ENCODE data around the gene TOLLIP. TPM values are rescaled to one million over a fixed set of nuclear protein-coding genes. Genes with fewer than 3 reads are reported as not detected.

The TOLLIP gene
- total and polyA plus RNA-seq, 7 experiments from 2014 or later: 20.9 to 63.8 (median 46.7) TPM

GRCh38 chr11:1226986-1227550, 82.4 kb downstream of the TOLLIP start:
- no peak overlapping the region for H3K4me3 Mint-ChIP-seq
- no peaks in the 10 kb centered on the region for H3K9me3 ChIP-seq (ENCODE audit: control insufficient read depth in 2 of 3, low read length in 3 of 3)
- no peaks in the 10 kb centered on the region for H3K4me1 ChIP-seq (ENCODE audit: control insufficient read depth in 2 of 2, insufficient read depth in 2 of 2, low read length in 2 of 2)
- H3K27ac Mint-ChIP-seq: no peak overlapping the region
- no peak overlapping the region for H3K27ac ChIP-seq (ENCODE audit: low read depth, low read length)
- CTCF ChIA-PET: no interaction called here
- H3K4me1 Mint-ChIP-seq: no peaks in the 10 kb centered on the region
- H3K36me3 Mint-ChIP-seq: no peaks in the 10 kb centered on the region
- no peaks in the 10 kb centered on the region for H3K27me3 ChIP-seq (ENCODE audit: control insufficient read depth in 2 of 2, insufficient read depth in 2 of 2, low read length in 2 of 2)
- POLR2A ChIA-PET: no interaction called here
- peaks cover 0 to 4% (median 0%) of the 10 kb centered on the region in 5 donors for H3K27me3 Mint-ChIP-seq
- ATAC-seq (no peak), DNase-seq (no peak)
- H3K9me3 Mint-ChIP-seq: no peaks in the 10 kb centered on the region
- intact Hi-C loops (cut with micrococcal nuclease): no loop called here
- H3K36me3 ChIP-seq (ENCODE audit: control insufficient read depth in 2 of 3, insufficient read depth in 3 of 3, low read length in 3 of 3): no peaks in the 10 kb centered on the region
- H3K4me3 ChIP-seq (ENCODE audit: low read length): no peak overlapping the region

GRCh38 chr11:1226226-1226985, 83.0 kb downstream of the TOLLIP start:
- Mint-ChIP-seq H3K36me3 (no peaks in the 10 kb centered on the region), H3K4me3 (no peak overlapping the region), H3K9me3 (no peaks in the 10 kb centered on the region), H3K4me1 (no peaks in the 10 kb centered on the region), H3K27me3 (peaks cover 0 to 7% (median 0%) of the 10 kb centered on the region in 5 donors), H3K27ac (no peak overlapping the region)
- CTCF ChIA-PET: no interaction called here
- Histone ChIP-seq H3K4me3 (ENCODE audit: low read length) (no peak overlapping the region), H3K9me3 (ENCODE audit: control insufficient read depth in 2 of 3, low read length in 3 of 3) (no peaks in the 10 kb centered on the region), H3K36me3 (ENCODE audit: control insufficient read depth in 2 of 3, insufficient read depth in 3 of 3, low read length in 3 of 3) (no peaks in the 10 kb centered on the region), H3K27ac (ENCODE audit: low read depth, low read length) (no peak overlapping the region), H3K27me3 (ENCODE audit: control insufficient read depth in 2 of 2, insufficient read depth in 2 of 2, low read length in 2 of 2) (no peaks in the 10 kb centered on the region), H3K4me1 (ENCODE audit: control insufficient read depth in 2 of 2, insufficient read depth in 2 of 2, low read length in 2 of 2) (no peaks in the 10 kb centered on the region)
- no peak for ATAC-seq
- intact Hi-C loops (cut with micrococcal nuclease): no loop called here
- POLR2A ChIA-PET: no interaction called here
- no peak for DNase-seq

GRCh38 chr11:1225386-1226225, 83.8 kb downstream of the TOLLIP start:
- no peak overlapping the region for H3K27ac Mint-ChIP-seq
- no peak for ATAC-seq
- intact Hi-C loops (cut with micrococcal nuclease): no loop called here

GRCh38 chr11:1224491-1225385, 84.7 kb downstream of the TOLLIP start:
- Mint-ChIP-seq H3K9me3 (peaks cover 0 to 1% (median 0%) of the 10 kb centered on the region in 11 donors), H3K36me3 (no peaks in the 10 kb centered on the region), H3K27ac (no peak overlapping the region), H3K4me1 (no peaks in the 10 kb centered on the region), H3K27me3 (peaks cover 0 to 12% (median 0%) of the 10 kb centered on the region in 5 donors), H3K4me3 (no peak overlapping the region)
- Histone ChIP-seq H3K27ac (ENCODE audit: low read depth, low read length) (no peak overlapping the region), H3K9me3 (ENCODE audit: control insufficient read depth in 2 of 3, low read length in 3 of 3) (no peaks in the 10 kb centered on the region), H3K4me1 (ENCODE audit: control insufficient read depth in 2 of 2, insufficient read depth in 2 of 2, low read length in 2 of 2) (no peaks in the 10 kb centered on the region), H3K4me3 (ENCODE audit: low read length) (no peak overlapping the region), H3K36me3 (ENCODE audit: control insufficient read depth in 2 of 3, insufficient read depth in 3 of 3, low read length in 3 of 3) (no peaks in the 10 kb centered on the region), H3K27me3 (ENCODE audit: control insufficient read depth in 2 of 2, insufficient read depth in 2 of 2, low read length in 2 of 2) (no peaks in the 10 kb centered on the region)
- intact Hi-C loops (cut with micrococcal nuclease): no loop called here
- no peak for ATAC-seq
- DNase-seq: no peak
- CTCF ChIA-PET: no interaction called here
- POLR2A ChIA-PET: no interaction called here

More at GRCh38 chr11:1225386-1226225, 83.8 kb downstream of the TOLLIP start:
- Histone ChIP-seq H3K27ac (ENCODE audit: low read depth, low read length) (no peak overlapping the region), H3K36me3 (ENCODE audit: control insufficient read depth in 2 of 3, insufficient read depth in 3 of 3, low read length in 3 of 3) (no peaks in the 10 kb centered on the region), H3K4me3 (ENCODE audit: low read length) (no peak overlapping the region), H3K9me3 (ENCODE audit: control insufficient read depth in 2 of 3, low read length in 3 of 3) (no peaks in the 10 kb centered on the region), H3K27me3 (ENCODE audit: control insufficient read depth in 2 of 2, insufficient read depth in 2 of 2, low read length in 2 of 2) (no peaks in the 10 kb centered on the region), H3K4me1 (ENCODE audit: control insufficient read depth in 2 of 2, insufficient read depth in 2 of 2, low read length in 2 of 2) (no peaks in the 10 kb centered on the region)
- no peaks in the 10 kb centered on the region for H3K4me1 Mint-ChIP-seq
- H3K36me3 Mint-ChIP-seq: no peaks in the 10 kb centered on the region
- ChIA-PET CTCF (no interaction called here), POLR2A (no interaction called here)
- H3K4me3 Mint-ChIP-seq: no peak overlapping the region
- peaks cover 0 to 12% (median 0%) of the 10 kb centered on the region in 5 donors for H3K27me3 Mint-ChIP-seq
- no peak for DNase-seq
- H3K9me3 Mint-ChIP-seq: no peaks in the 10 kb centered on the region

Small RNA genes within 50 kb of the gene (microRNA-seq; reads per million reads assigned to microRNA genes)
- gene MIR6744 (ENCODE audit: borderline microRNAs expressed): not detected

Other genes with a start within 250 kb of the TOLLIP start
- not detected for gene MUC2, start 234.8 kb downstream of the TOLLIP start, total RNA-seq
- not detected for gene MUC2, start 234.8 kb downstream of the TOLLIP start, polyA plus RNA-seq
- gene MUC5AC, start 151.7 kb downstream of the TOLLIP start, total RNA-seq: not detected
- not detected for gene MUC5AC, start 151.7 kb downstream of the TOLLIP start, polyA plus RNA-seq
- not detected for gene MUC5B, start 86.6 kb downstream of the TOLLIP start, total RNA-seq
- not detected for gene MUC5B, start 86.6 kb downstream of the TOLLIP start, polyA plus RNA-seq
- under 1 TPM in 3 of 5 experiments, not detected in 2; 0.27 to 0.51 (median 0.30) TPM for gene BRSK2, start 80.3 kb upstream of the TOLLIP start, total RNA-seq
- not detected for gene BRSK2, start 80.3 kb upstream of the TOLLIP start, polyA plus RNA-seq
- gene MOB2, start 177.1 kb upstream of the TOLLIP start, total RNA-seq: 10 to 100 TPM; 38.4 to 59.8 (median 51.2) TPM
- gene MOB2, start 177.1 kb upstream of the TOLLIP start, polyA plus RNA-seq: 10 to 100 TPM; 37.6 to 53.8 TPM